Measurements from ENCODE around the gene CDH13. TPM values are rescaled to one million over a fixed set of nuclear protein-coding genes. Genes with fewer than 3 reads are reported as not detected.

CDH13 gene
- total and polyA plus RNA-seq, 2 of the 8 experiments (the other 6 are each of a cell fraction or from before 2014, with no cell fraction given), result 2.3 to 2.4 TPM

GRCh38 chr16:83205896-83206295 lies 579.1 kb downstream of the CDH13 start:
- no peak for DNase-seq (ENCODE audit: low read depth in 1 of 2, low spot score in 2 of 2)
- Histone ChIP-seq H3K4me3 (ENCODE audit: extremely low read depth in 1 of 4, insufficient read depth in 2 of 4, low read depth in 3 of 4, low read length in 4 of 4) (no peak overlapping the region), H2AFZ (ENCODE audit: low read length) (no peak overlapping the region), H4K5ac (ENCODE audit: insufficient read length, low read depth, low read length) (no peak overlapping the region), H3K79me2 (ENCODE audit: control insufficient read depth in 1 of 2, insufficient read depth in 2 of 2, low read length in 2 of 2) (no peaks in the 10 kb centered on the region), H2AK5ac (ENCODE audit: low read depth, low read length) (no peak overlapping the region), H3K4me2 (ENCODE audit: insufficient read depth in 1 of 2, low read depth in 2 of 2, low read length in 2 of 2) (no peak overlapping the region), H3K27me3 (replicated peaks in 1 of 4; ENCODE audit: control insufficient read depth in 3 of 4, extremely low read depth in 1 of 4, insufficient read depth in 3 of 4, low read length in 3 of 4) (no peaks in the 10 kb centered on the region), H3K27ac (ENCODE audit: low read depth, low read length) (no peak overlapping the region), H2BK20ac (ENCODE audit: low read length) (no peak overlapping the region), H3K18ac (ENCODE audit: extremely low read depth, low read length) (no peak overlapping the region), H4K20me1 (replicated peaks in 1 of 2; ENCODE audit: control insufficient read depth in 1 of 2, insufficient read depth in 2 of 2, low read length in 2 of 2) (no peaks in the 10 kb centered on the region), H3K9me3 (ENCODE audit: insufficient read depth in 2 of 2, low read depth in 1 of 2, low read length in 1 of 2) (no peaks in the 10 kb centered on the region), H3K4ac (replicated peaks; ENCODE audit: insufficient read length, low read depth, low read length) (no peak overlapping the region), H2BK120ac (replicated peaks; ENCODE audit: low read depth, low read length) (no peak overlapping the region), H2BK5ac (ENCODE audit: low read depth, low read length) (no peak overlapping the region), H3K4me1 (replicated peaks in 1 of 4; ENCODE audit: control insufficient read depth in 3 of 4, insufficient read depth in 4 of 4, low read length in 3 of 4) (no peaks in the 10 kb centered on the region), H3K14ac (ENCODE audit: insufficient read length) (no peak overlapping the region), H2BK15ac (ENCODE audit: low read length) (no peak overlapping the region), H3K79me1 (ENCODE audit: low read depth, low read length) (no peaks in the 10 kb centered on the region), H3K9ac (replicated peaks in 1 of 4; ENCODE audit: extremely low read depth in 1 of 4, low read depth in 3 of 4, low read length in 3 of 4) (no peak overlapping the region), H2BK12ac (ENCODE audit: low read depth, low read length) (no peak overlapping the region), H4K91ac (replicated peaks; ENCODE audit: insufficient read length, low read length) (no peak overlapping the region), H3K56ac (replicated peaks; ENCODE audit: insufficient read length, low read depth, low read length) (no peak overlapping the region), H3K36me3 (ENCODE audit: control insufficient read depth in 2 of 4, insufficient read depth in 4 of 4, low read length in 3 of 4) (no peaks in the 10 kb centered on the region), H4K8ac (ENCODE audit: extremely low read depth, insufficient read depth, low read length) (no peak overlapping the region), H3K23me2 (ENCODE audit: low read depth, low read length) (no peaks in the 10 kb centered on the region), H3K23ac (ENCODE audit: insufficient read length) (no peak overlapping the region)
- 94% methylated on average over 5 of the region's 6 CpGs; no CpG with 5 or more reads in 1 of the 2 experiments for WGBS, 2 experiments (ENCODE audit: extremely low coverage in 1 of 2, insufficient coverage in 1 of 2, insufficient read length in 1 of 2, insufficient replicate concordance in 2 of 2, low coverage in 1 of 2, low lambda C conversion rate in 2 of 2, missing lambda C conversion rate in 1 of 2)
- ChIA-PET CTCF (ENCODE audit: partially characterized antibody) (interaction anchor here (0.6 to 1.1 kb wide), 2 partner anchors 9 to 37 kb away, joined by 3 to 4 read pairs; no protein-coding TSS in a partner anchor), POLR2A (ENCODE audit: partially characterized antibody) (no interaction called here)
- no peak for FAIRE-seq
- TF ChIP-seq, protein P1, sequence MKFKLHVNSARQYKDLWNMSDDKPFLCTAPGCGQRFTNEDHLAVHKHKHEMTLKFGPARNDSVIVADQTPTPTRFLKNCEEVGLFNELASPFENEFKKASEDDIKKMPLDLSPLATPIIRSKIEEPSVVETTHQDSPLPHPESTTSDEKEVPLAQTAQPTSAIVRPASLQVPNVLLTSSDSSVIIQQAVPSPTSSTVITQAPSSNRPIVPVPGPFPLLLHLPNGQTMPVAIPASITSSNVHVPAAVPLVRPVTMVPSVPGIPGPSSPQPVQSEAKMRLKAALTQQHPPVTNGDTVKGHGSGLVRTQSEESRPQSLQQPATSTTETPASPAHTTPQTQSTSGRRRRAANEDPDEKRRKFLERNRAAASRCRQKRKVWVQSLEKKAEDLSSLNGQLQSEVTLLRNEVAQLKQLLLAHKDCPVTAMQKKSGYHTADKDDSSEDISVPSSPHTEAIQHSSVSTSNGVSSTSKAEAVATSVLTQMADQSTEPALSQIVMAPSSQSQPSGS (IDR thresholded peaks at IDR 0.05; ENCODE audit: low read length), result no peak
